WTC11 (cell line): ENCODE results near the gene ZNF436. TPM values are rescaled to one million over a fixed set of nuclear protein-coding genes. Genes with fewer than 3 reads are reported as not detected.

ENCODE experiments used
- ATAC-seq: fragments of 200-7000 bp; cut with Tn5 transposase; 2 replicates; pipeline ENCODE4 v1.10.0; 2021; ENCODE audit warnings: mild to moderate bottlenecking, moderate library complexity
- CTCF ChIA-PET: fragments of 300-600 bp; sonication (Branson Sonifier 250); formaldehyde crosslinking; loops from one replicate; lab custom pipeline; 2021; ENCODE audit warnings: antibody characterized with exemption; lab: Charles Lee
- POLR2A ChIA-PET: fragments of 350-600 bp; sonication (Branson Sonifier 250); formaldehyde crosslinking; loops from one replicate; lab custom pipeline; 2021; ENCODE audit warnings: antibody characterized with exemption; lab: Charles Lee
- DNase-seq: peaks from one replicate; pipeline ENCODE4 v3.0.0; 2021; ENCODE audit warnings: low spot score
- H3K27ac Mint-ChIP-seq: 2 replicates; pipeline ENCODE4 v1.8.0; 2021; ENCODE audit warnings: mixed read lengths
- H3K27me3 Mint-ChIP-seq: 2 replicates; pipeline ENCODE4 v1.8.0; 2021; ENCODE audit warnings: low read depth, mild to moderate bottlenecking, moderate library complexity, mixed read lengths
- H3K36me3 Mint-ChIP-seq: 2 replicates; pipeline ENCODE4 v1.8.0; 2021; ENCODE audit warnings: mixed read lengths
- H3K4me1 Mint-ChIP-seq: 2 replicates; pipeline ENCODE4 v1.8.0; 2022; ENCODE audit warnings: mixed read lengths
- H3K4me3 Mint-ChIP-seq: 2 replicates; pipeline ENCODE4 v1.8.0; 2021; ENCODE audit warnings: mild to moderate bottlenecking, moderate library complexity, mixed read lengths
- H3K9me3 Mint-ChIP-seq: 2 replicates; pipeline ENCODE4 v1.8.0; 2021; ENCODE audit warnings: mixed read lengths
- ATF1 ChIP-seq: sonication (generic); formaldehyde crosslinking; IDR thresholded peaks from 2 replicates; pipeline ENCODE4 v1.8.1; 2023; ENCODE audit warnings: mild to moderate bottlenecking, moderate library complexity, missing genetic modification reagents
- CREM ChIP-seq: sonication (generic); formaldehyde crosslinking; IDR thresholded peaks from 2 replicates; pipeline ENCODE4 v1.8.1; 2022; ENCODE audit warnings: mild to moderate bottlenecking, missing genetic modification reagents, moderate library complexity
- FOXJ3 ChIP-seq: sonication (generic); formaldehyde crosslinking; IDR thresholded peaks from 2 replicates; pipeline ENCODE4 v1.9.0; 2021; ENCODE audit warnings: missing genetic modification reagents, mild to moderate bottlenecking, borderline replicate concordance
- GRHL2 ChIP-seq: fragments of 250-450 bp; sonication (Bioruptor Pico); IDR thresholded peaks from 2 replicates; pipeline ENCODE4 v1.8.0; 2022; ENCODE audit warnings: mild to moderate bottlenecking, moderate library complexity; ENCODE audit not compliant: insufficient replicate concordance, severe bottlenecking
- MXD4 ChIP-seq: fragments of 250-450 bp; sonication (Bioruptor Pico); IDR thresholded peaks from 2 replicates; pipeline ENCODE4 v1.8.0; 2021; ENCODE audit warnings: mild to moderate bottlenecking, moderate library complexity, borderline replicate concordance
- NFE2L1 ChIP-seq: sonication (generic); formaldehyde crosslinking; IDR thresholded peaks from 2 replicates; pipeline ENCODE4 v1.8.1; 2023; ENCODE audit warnings: missing genetic modification reagents
- NR2C2 ChIP-seq: sonication (generic); formaldehyde crosslinking; IDR thresholded peaks from 2 replicates; pipeline ENCODE4 v1.8.0; 2022; ENCODE audit warnings: mild to moderate bottlenecking, missing genetic modification reagents
- RELA ChIP-seq: sonication (generic); formaldehyde crosslinking; IDR thresholded peaks from 2 replicates; pipeline ENCODE4 v1.8.1; 2022; ENCODE audit warnings: missing genetic modification reagents, mild to moderate bottlenecking, borderline replicate concordance
- SOX15 ChIP-seq: fragments of 250-450 bp; sonication (Bioruptor Pico); IDR thresholded peaks from 2 replicates; pipeline ENCODE4 v1.9.0; 2021; ENCODE audit warnings: mild to moderate bottlenecking
- ZNF121 ChIP-seq: sonication (generic); formaldehyde crosslinking; IDR thresholded peaks from 2 replicates; pipeline ENCODE4 v1.8.0; 2023; ENCODE audit warnings: missing genetic modification reagents
- ZNF219 ChIP-seq: sonication (generic); formaldehyde crosslinking; IDR thresholded peaks from 2 replicates; pipeline ENCODE4 v1.8.0; 2023; ENCODE audit warnings: missing genetic modification reagents, mild to moderate bottlenecking, borderline replicate concordance
- ZNF396 ChIP-seq: fragments of 250-450 bp; sonication (Bioruptor Pico); IDR thresholded peaks from 2 replicates; pipeline ENCODE4 v1.8.0; 2021; ENCODE audit warnings: mild to moderate bottlenecking, moderate library complexity, borderline replicate concordance
- total RNA-seq: library from RNA; stranded (reverse); gene quantifications from 3 replicates; pipeline ENCODE4 v1.2.3, GENCODE V29; 2021
- TF ChIP-seq, protein P1 (sequence below): fragments of 250-450 bp; sonication (Bioruptor Pico); IDR thresholded peaks from 2 replicates; pipeline ENCODE4 v1.9.0; 2021; ENCODE audit warnings: mild to moderate bottlenecking
- TF ChIP-seq, protein P2 (sequence below): fragments of 250-450 bp; sonication (Bioruptor Pico); IDR thresholded peaks from 2 replicates; pipeline ENCODE4 v1.9.0; 2021; ENCODE audit warnings: moderate library complexity, mild to moderate bottlenecking, inconsistent platforms, borderline replicate concordance
- TF ChIP-seq, protein P3 (sequence below): sonication (generic); formaldehyde crosslinking; conservative IDR thresholded peaks from 2 replicates; pipeline ENCODE4 v1.8.1; 2023; ENCODE audit warnings: mild to moderate bottlenecking, low read depth, missing genetic modification reagents, moderate library complexity
- TF ChIP-seq, protein P4 (sequence below): sonication (generic); formaldehyde crosslinking; IDR thresholded peaks from 2 replicates; pipeline ENCODE4 v1.8.0; 2022; ENCODE audit warnings: mild to moderate bottlenecking, missing genetic modification reagents
- TF ChIP-seq, protein P5 (sequence below): sonication (generic); formaldehyde crosslinking; IDR thresholded peaks from 2 replicates; pipeline ENCODE4 v1.8.1; 2023; ENCODE audit warnings: mild to moderate bottlenecking, moderate library complexity, missing genetic modification reagents
- TF ChIP-seq, protein P6 (sequence below): fragments of 250-450 bp; sonication (Bioruptor Pico); conservative IDR thresholded peaks from 2 replicates; pipeline ENCODE4 v1.9.0; 2021; ENCODE audit warnings: mild to moderate bottlenecking
- TF ChIP-seq, protein P7 (sequence below): fragments of 250-450 bp; sonication (Bioruptor Pico); IDR thresholded peaks from 2 replicates; pipeline ENCODE4 v1.9.0; 2021; ENCODE audit warnings: mild to moderate bottlenecking
- TF ChIP-seq, protein P8 (sequence below): sonication (generic); formaldehyde crosslinking; IDR thresholded peaks from 2 replicates; pipeline ENCODE4 v1.8.1; 2022; ENCODE audit warnings: mild to moderate bottlenecking, moderate library complexity, missing genetic modification reagents
- TF ChIP-seq, protein P9 (sequence below): sonication (generic); formaldehyde crosslinking; IDR thresholded peaks from 2 replicates; pipeline ENCODE4 v1.8.1; 2022; ENCODE audit warnings: mild to moderate bottlenecking, missing genetic modification reagents, moderate library complexity, borderline replicate concordance

Gene ZNF436
- total RNA-seq, 1 experiment from 2014 or later = 1.3 TPM

DNA sequence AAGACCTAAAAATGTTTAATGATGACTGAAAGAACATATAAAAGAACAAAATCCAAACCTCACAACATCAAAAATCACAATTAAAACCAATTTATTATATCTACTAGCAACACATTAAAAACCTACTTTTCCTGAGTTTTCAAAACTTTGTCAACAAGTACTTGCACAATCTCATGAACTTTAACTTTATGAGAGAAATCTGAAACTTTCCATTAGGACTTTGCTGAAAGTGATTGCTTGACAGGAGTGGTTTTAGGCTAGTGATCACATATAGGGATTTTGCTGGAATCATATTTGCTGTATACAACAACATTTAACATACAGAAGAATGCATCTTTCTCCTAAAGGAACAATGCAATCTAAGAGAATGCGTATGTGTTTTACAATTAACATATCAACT is 38.8 kb downstream of the ZNF436 start:
- ATAC-seq (no peak), DNase-seq (no peak)
- POLR2A ChIA-PET = no interaction called here
- Mint-ChIP-seq H3K27ac (no peak overlapping the region), H3K27me3 (no peaks in the 10 kb centered on the region), H3K4me1 (no peaks in the 10 kb centered on the region), H3K36me3 (peaks cover 70% of the 10 kb centered on the region), H3K9me3 (no peaks in the 10 kb centered on the region), H3K4me3 (no peak overlapping the region)
- CTCF ChIA-PET = no interaction called here
- TF ChIP-seq ATF1 (CRISPR knock-in tag) (no peak), ZNF396 (CRISPR knock-in tag) (no peak), ZNF219 (CRISPR knock-in tag) (no peak), CREM (CRISPR knock-in tag) (no peak), NFE2L1 (CRISPR knock-in tag) (no peak), FOXJ3 (CRISPR knock-in tag) (no peak), ZNF121 (CRISPR knock-in tag) (no peak), GRHL2 (no peak), NR2C2 (CRISPR knock-in tag) (no peak), SOX15 (no peak), MXD4 (CRISPR knock-in tag) (no peak)
- TF ChIP-seq, protein P1, sequence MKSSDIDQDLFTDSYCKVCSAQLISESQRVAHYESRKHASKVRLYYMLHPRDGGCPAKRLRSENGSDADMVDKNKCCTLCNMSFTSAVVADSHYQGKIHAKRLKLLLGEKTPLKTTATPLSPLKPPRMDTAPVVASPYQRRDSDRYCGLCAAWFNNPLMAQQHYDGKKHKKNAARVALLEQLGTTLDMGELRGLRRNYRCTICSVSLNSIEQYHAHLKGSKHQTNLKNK (CRISPR knock-in tag) = no peak
- TF ChIP-seq, protein P2, sequence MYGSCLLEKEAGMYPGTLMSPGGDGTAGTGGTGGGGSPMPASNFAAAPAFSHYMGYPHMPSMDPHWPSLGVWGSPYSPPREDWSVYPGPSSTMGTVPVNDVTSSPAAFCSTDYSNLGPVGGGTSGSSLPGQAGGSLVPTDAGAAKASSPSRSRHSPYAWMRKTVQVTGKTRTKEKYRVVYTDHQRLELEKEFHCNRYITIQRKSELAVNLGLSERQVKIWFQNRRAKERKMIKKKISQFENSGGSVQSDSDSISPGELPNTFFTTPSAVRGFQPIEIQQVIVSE (CRISPR knock-in tag) = no peak
- TF ChIP-seq, protein P3, sequence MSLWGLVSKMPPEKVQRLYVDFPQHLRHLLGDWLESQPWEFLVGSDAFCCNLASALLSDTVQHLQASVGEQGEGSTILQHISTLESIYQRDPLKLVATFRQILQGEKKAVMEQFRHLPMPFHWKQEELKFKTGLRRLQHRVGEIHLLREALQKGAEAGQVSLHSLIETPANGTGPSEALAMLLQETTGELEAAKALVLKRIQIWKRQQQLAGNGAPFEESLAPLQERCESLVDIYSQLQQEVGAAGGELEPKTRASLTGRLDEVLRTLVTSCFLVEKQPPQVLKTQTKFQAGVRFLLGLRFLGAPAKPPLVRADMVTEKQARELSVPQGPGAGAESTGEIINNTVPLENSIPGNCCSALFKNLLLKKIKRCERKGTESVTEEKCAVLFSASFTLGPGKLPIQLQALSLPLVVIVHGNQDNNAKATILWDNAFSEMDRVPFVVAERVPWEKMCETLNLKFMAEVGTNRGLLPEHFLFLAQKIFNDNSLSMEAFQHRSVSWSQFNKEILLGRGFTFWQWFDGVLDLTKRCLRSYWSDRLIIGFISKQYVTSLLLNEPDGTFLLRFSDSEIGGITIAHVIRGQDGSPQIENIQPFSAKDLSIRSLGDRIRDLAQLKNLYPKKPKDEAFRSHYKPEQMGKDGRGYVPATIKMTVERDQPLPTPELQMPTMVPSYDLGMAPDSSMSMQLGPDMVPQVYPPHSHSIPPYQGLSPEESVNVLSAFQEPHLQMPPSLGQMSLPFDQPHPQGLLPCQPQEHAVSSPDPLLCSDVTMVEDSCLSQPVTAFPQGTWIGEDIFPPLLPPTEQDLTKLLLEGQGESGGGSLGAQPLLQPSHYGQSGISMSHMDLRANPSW (CRISPR knock-in tag) = no peak
- TF ChIP-seq, protein P4, sequence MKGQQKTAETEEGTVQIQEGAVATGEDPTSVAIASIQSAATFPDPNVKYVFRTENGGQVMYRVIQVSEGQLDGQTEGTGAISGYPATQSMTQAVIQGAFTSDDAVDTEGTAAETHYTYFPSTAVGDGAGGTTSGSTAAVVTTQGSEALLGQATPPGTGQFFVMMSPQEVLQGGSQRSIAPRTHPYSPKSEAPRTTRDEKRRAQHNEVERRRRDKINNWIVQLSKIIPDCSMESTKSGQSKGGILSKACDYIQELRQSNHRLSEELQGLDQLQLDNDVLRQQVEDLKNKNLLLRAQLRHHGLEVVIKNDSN (CRISPR knock-in tag) = no peak
- TF ChIP-seq, protein P5, sequence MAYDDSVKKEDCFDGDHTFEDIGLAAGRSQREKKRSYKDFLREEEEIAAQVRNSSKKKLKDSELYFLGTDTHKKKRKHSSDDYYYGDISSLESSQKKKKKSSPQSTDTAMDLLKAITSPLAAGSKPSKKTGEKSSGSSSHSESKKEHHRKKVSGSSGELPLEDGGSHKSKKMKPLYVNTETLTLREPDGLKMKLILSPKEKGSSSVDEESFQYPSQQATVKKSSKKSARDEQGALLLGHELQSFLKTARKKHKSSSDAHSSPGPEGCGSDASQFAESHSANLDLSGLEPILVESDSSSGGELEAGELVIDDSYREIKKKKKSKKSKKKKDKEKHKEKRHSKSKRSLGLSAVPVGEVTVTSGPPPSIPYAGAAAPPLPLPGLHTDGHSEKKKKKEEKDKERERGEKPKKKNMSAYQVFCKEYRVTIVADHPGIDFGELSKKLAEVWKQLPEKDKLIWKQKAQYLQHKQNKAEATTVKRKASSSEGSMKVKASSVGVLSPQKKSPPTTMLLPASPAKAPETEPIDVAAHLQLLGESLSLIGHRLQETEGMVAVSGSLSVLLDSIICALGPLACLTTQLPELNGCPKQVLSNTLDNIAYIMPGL (CRISPR knock-in tag) = no peak
- TF ChIP-seq, protein P6, sequence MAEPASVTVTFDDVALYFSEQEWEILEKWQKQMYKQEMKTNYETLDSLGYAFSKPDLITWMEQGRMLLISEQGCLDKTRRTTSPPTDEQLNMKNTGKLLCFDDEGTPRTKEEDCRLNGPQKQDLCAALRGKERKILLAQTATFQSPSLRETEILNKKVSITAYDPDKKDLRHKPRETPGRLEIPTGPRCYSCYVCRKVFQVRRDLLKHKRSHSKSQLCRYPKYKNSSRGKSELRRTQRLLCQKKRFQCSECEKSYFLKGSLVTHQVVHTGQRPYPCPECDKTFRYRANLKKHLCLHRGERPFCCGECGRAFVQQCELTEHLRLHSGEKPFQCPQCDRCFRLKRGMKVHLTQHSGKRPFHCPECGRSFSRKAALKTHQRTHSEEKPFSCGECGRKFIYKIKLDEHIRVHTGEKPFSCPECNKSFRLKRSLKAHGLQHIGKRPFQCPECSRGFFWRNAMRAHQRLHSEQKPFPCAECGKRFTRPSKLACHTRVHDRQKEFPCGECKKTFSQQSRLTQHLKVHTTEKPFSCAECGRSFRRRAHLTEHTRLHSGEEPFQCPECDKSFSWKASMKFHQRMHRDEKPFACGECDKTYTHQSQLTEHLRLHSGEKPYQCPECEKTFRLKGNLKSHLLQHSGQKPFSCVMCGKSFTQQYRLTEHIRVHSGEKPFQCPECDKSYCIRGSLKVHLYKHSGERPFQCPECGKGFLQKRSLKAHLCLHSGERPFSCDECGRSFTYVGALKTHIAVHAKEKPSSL (CRISPR knock-in tag) = no peak

DNA sequence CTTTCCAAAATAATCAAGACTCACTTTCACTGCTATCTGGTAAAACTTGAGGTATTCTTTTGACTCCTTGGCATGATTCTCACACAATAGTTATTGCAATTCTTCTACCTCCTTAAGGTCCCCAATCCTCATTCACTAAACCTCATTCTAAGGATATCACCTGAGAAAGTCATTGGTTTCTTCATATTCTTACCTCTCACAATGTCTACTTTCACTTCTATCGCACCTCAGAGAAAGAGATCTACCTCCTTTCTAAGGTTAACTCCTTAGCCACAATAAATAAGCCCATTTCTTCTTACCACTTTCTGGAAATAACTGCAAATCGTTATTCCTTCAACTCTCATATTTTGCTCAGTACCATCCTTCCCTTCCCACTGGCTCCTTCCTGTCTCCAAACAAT is 44.2 kb downstream of the ZNF436 start:
- TF ChIP-seq, protein P7, sequence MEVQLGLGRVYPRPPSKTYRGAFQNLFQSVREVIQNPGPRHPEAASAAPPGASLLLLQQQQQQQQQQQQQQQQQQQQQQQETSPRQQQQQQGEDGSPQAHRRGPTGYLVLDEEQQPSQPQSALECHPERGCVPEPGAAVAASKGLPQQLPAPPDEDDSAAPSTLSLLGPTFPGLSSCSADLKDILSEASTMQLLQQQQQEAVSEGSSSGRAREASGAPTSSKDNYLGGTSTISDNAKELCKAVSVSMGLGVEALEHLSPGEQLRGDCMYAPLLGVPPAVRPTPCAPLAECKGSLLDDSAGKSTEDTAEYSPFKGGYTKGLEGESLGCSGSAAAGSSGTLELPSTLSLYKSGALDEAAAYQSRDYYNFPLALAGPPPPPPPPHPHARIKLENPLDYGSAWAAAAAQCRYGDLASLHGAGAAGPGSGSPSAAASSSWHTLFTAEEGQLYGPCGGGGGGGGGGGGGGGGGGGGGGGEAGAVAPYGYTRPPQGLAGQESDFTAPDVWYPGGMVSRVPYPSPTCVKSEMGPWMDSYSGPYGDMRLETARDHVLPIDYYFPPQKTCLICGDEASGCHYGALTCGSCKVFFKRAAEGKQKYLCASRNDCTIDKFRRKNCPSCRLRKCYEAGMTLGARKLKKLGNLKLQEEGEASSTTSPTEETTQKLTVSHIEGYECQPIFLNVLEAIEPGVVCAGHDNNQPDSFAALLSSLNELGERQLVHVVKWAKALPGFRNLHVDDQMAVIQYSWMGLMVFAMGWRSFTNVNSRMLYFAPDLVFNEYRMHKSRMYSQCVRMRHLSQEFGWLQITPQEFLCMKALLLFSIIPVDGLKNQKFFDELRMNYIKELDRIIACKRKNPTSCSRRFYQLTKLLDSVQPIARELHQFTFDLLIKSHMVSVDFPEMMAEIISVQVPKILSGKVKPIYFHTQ (CRISPR knock-in tag) = no peak
- TF ChIP-seq, protein P8, sequence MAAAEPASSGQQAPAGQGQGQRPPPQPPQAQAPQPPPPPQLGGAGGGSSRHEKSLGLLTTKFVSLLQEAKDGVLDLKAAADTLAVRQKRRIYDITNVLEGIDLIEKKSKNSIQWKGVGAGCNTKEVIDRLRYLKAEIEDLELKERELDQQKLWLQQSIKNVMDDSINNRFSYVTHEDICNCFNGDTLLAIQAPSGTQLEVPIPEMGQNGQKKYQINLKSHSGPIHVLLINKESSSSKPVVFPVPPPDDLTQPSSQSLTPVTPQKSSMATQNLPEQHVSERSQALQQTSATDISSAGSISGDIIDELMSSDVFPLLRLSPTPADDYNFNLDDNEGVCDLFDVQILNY (CRISPR knock-in tag) = no peak
- TF ChIP-seq, protein P9, sequence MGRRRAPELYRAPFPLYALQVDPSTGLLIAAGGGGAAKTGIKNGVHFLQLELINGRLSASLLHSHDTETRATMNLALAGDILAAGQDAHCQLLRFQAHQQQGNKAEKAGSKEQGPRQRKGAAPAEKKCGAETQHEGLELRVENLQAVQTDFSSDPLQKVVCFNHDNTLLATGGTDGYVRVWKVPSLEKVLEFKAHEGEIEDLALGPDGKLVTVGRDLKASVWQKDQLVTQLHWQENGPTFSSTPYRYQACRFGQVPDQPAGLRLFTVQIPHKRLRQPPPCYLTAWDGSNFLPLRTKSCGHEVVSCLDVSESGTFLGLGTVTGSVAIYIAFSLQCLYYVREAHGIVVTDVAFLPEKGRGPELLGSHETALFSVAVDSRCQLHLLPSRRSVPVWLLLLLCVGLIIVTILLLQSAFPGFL = no peak
- TF ChIP-seq RELA (CRISPR knock-in tag) = no peak
- DNase-seq = no peak
- Mint-ChIP-seq H3K36me3 (peaks cover 58% of the 10 kb centered on the region), H3K4me3 (no peak overlapping the region), H3K4me1 (no peaks in the 10 kb centered on the region), H3K27me3 (no peaks in the 10 kb centered on the region), H3K27ac (peak overlapping the region; percentile 6; the same call in 1 of the 2 replicates), H3K9me3 (no peaks in the 10 kb centered on the region)
- CTCF ChIA-PET = no interaction called here
- ATAC-seq = no peak
- POLR2A ChIA-PET = no interaction called here
